GM18909 (cell line): ENCODE data around the gene FRMD8.

ENCODE experiments used
- ATAC-seq: cut with Tn5 transposase; IDR thresholded peaks from one replicate; pipeline ENCODE4 v1.9.1; 2021; ENCODE audit warnings: mild to moderate bottlenecking; ENCODE audit not compliant: unreplicated experiment, poor library complexity

FRMD8 gene

DNA sequence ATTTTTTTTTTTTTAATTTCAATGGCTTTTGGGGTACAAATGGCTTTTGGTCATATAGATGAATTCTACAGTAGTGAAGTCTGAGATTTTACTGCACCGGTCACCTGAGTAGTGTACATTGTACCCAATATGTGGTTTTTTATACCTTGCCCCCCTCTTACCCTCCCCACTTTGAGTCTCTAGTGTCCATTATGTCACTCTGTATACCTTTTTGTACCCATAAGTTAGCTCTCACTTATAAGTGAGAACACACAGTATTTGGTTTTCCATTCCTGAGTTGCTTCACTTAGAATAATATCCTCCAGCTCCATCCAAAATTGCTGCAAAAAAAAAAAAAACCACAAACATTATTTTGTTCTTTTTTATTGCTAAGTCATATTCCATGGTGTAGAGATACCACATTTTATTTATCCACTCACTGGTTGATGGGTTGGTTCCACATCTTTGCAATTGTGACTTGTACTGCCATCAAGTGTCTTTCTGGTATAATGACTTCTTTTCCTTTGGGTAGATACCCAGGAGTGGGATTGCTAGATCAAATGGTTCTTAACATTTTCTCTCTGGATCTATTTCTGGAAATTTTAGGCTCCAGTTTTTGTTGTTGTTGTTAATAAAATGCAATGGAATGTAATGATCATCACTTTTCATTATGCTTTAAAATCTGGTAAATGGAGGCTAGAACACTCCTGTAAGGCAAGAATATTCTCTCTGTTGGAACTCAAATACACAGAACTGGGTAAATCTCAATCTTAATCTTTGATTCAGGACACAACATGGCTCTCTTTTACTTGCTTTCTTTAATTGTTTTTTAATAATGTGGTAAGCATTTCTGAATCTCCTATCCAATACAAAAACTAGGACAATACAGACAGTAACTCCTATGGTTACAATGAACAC lies 46.5 kb downstream of the FRMD8 start:
- no peak for ATAC-seq

DNA sequence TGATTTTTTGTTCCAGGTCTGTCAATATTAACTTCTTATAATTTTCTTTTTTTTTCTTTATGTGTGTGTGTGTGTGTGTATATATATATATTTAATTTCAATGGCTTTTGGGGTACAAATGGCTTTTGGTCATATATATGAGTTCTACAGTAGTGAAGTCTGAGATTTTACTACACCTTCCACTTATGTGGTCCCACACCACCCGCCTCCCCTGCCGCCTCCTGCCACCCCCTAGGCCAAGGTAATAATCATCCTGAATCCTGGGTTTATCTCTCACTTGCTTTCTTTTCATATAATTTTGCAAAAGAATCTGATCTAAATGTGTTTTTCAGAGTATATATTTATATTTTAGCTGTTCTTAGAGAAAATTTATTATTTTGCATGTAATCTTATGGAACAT lies 47.2 kb downstream of the FRMD8 start:
- ATAC-seq = no peak

DNA sequence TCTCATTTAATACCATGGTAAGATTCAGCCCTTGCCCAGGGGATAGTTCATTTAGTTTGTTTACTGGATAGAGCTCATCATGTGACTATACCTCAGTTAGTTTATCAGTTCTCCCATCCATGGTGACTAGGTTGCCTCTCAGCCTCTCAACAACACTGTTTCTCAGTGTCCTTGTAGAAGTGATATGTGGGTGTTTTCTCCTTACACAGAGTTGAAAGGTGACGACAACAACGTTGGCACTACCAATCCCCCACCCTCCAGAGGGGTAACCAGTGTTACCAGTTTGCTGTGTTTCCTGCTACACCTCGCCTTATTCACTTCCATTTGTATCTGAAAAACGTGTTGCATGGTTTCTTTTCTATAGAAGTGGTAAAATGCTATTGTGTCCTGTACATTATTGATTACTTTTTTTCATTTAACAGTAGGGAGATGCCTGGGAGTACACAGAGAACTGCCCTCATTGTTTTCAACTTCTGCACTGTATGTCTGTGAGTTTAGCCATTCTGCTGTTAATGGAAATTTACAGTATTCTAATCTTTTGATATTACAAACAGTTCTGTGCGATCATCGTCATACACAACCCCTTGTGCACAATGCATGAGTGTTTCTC lies 47.7 kb downstream of the FRMD8 start:
- ATAC-seq = no peak

DNA sequence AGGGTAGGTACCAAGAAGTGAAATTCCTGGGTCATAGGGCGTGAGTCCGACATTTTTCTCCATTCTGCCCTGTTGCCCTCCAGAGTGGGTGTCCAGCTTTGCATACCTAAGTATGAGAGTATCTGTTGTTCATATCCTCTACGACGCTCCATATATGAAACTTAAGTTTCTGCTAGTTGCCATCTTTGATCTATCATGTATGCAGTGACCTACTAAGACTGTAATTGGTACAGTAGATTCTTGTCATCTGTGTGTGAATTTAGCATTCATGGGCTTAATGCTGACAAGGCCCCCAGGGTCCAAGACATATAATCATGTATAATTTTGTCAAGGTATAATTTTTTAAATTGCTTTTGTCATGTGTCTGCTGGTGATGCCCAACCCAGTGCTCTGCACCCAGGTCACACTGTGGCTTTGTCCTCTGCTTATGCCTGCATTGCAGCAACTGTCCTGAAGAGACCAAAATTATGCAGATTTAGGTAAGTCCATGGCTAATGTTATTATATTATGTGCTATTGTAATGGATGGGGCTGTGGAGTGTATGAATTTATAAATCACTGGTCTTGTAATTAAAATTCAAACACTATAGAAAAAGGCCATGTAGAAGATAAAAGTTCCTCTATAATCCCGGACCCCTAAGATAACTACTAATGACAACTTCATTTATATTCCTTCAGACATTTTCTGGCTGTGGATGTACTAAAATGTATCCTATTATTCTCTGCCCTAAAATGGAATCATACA lies 48.4 kb downstream of the FRMD8 start:
- no peak for ATAC-seq

DNA sequence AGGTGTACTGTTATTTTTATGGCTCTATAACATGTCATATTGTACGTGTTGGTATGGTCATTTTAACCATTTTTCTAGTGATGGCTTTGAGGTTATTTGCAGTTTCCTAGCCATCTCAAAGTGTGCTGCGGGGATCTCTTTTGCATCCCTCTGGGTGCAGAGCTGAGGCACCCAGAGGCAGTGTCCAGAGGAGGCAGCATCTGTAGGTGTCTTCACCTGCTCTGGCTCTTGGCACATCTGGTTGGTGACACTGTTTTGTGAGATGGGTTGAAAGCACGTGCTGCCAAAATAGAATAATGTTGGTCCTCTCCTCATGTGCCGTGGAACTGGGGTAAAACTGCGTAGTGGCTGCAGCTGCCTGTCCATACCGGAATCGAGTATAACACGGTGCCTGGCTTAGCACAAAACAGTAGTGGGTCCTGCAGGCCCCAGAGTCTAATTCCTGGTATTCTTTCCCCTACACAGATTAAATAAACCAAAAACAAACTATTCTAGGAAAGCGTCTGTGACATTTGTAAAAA lies 49.0 kb downstream of the FRMD8 start:
- no peak for ATAC-seq

DNA sequence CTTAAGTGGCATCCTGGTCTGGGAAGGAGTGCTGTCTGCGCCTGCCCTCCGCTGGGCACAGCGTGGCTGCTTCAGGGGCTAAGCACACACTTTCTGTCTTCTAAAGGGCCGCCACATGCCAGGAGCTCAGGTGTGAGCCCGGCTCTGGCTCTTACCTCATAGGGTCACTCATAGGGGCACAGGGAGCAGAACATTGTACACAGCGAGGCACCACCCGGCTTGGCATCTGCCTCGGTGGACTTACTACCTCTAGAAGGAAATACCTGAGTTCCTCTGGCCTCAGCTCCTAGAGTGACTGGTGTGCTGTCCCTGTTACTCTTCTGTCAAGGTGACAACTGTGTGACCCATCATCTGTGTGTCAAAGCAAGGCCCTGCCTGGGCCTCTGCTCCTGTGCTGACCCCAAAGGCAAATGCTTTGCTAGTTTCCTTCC lies 49.6 kb downstream of the FRMD8 start:
- ATAC-seq = no peak

DNA sequence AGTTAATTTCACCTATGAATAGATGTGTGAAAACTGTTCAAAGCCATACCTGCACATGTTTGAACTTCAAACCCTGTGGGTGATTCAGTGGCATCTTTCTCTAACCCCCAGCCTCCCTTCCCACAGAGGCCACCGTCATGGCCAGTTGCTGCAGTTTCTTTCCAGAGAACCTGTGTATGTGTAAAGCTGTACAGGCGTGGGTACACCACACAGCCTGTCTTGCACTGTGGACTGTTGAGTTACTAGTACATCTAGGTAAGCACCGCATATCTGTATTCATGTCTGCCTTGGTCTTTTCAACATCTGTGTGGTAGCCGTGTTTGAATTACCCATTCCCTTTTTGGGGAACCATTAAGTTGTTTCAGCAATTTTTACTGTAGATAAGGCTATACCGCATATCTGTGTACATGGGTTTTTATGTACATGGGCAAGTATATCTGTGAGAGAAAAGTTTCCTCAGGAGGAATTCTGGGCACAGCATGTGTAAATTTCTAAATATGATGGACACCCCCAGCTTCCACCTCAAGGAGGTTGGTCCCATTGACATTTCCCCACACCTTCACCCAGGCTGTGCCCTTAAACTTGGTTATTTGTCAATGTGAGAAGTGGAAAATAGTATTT lies 50.1 kb downstream of the FRMD8 start:
- no peak for ATAC-seq

DNA sequence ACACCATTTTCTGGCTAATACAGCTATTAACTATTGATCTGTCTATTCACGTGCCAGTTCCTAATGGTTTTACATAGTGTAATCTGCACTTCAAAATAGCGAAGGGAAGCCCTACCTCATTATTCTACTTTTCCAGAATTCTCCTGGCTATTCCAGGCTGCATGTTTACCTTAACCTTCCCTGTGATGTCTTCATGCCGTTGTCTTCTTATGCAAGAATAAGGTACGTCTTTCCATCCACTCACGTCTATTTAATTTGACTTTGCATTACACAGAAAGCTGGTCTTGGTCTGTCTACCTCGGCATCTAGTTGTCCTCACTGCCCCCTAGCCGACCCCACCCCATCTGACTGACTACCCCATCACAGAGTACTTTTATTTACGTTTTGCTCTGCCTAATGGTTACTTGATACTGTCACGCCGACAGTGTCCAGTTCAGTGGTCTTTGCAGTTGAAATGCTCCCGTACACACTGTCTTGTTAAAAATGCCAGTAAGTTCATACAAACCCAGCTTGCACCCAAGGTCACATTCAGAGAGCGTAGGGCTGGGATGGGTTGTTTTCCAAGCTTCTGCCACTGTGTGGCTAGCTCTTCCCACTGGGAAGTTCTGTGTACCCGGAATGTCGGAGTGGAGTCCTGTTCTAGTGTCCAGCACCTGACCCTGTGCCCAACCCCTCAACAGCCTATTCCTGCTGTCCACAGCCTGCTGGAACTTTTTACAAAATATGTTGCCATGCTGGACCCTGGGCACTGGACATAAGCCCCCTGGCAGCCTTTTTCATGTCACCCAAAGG lies 51.2 kb downstream of the FRMD8 start:
- no peak for ATAC-seq

DNA sequence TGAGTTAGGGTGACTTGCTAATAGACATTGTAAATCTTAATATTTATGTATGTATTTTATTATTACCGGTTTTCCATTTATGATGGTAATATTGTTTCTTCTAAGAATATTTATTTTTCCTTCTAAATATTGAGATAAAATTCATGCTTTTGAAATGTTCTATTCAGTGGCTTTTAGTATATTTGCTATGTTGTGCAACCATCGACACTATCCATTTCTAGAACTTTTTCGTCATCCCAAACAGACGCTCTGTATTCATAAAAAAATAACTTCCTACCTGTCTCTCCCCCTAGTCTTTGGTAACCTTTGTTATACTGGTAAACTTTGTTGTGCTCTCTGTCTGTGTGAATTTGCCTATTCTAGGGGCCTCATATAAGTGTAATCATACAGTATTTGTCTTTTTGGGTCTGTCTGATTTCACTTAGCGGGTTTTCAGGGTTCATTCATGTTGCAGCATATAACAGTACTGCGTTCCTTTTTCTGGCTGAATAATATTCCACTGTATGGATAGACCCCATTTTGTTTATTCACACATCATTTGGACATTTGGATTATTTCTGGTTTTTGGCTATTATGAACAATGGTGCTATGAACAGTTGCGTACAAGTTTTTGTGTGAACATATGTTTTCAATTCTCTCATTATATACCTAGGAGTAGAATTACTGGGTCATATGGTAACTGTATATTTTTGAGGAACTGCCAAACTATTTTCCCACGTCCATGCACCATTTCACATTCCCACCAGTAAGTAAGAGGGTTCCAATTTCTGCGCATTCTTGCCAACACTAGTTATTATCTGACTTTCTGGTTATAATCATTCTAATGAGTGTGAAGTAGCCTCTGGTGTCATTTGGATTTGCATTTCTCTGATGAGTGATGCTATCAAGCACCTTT lies 52.1 kb downstream of the FRMD8 start:
- ATAC-seq = no peak

DNA sequence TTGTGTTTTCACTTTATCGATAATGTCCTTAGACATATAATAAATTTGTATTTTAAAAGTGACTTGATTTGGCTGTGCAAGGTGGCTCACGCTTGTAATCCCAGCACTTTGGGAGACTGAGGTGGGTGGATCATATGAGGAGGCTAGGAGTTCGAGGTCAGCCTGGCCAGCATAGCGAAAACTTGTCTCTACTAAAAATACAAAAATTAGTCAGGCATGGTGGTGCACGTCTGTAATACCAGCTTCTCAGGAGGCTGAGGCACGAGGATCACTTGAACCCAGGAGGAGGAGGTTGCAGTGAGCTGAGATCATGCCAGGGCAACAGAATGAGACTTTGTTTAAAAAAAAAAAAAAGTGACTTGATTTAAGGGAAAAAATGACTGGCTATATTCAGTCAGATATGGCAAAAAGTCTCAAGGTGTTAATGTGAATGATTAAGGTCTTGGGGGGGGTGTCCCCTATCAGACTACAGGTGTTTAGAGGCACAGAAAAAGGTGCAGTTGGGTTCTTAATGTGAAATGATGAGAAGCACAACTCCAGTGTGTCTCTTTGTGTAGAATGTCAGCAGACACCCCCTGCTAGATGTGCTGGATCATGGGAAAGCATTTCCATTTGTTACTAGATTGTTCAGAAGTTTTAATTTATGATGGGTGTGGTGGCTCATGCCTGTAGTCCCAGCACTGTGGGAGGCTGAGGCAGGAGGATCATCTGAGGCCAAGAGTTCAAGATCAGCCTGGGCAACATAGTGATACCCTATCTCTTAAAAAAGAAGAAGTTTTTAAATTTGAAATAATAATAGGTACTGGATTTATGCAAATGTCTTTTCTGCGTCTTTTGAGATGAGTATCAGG lies 53.1 kb downstream of the FRMD8 start:
- ATAC-seq = no peak

DNA sequence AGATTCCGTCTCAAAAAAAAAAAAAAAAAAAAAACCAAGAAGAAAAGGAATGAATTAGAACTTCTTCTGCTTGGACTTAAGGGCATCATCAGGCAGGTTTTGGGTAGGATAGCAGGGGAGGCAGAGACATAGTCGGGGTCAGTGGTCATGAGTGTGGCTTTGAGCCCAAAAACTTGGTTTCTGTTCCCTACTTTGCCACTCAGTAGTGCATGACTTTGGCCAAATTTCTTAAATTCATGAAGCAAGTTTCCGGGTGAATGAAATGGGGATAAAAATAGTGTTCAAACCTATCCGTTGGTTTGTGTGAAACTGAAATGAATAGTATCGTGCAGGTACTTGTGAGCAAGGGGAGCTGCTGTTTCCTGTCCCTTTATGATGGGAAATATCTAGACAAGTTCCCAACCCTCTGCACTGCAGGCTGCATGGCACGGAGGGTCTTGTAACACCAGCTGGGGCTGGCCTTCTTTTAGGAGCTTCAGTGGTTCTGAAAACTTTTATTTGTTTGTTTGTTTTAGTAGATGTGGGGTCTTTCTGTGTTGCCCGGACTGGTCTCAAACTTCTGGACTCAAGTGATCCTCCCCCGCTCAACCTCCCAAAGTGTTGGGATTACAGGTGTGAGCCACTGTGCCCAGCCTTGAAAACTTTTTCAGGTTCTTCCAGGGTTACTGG lies 54.5 kb downstream of the FRMD8 start:
- ATAC-seq = no peak

DNA sequence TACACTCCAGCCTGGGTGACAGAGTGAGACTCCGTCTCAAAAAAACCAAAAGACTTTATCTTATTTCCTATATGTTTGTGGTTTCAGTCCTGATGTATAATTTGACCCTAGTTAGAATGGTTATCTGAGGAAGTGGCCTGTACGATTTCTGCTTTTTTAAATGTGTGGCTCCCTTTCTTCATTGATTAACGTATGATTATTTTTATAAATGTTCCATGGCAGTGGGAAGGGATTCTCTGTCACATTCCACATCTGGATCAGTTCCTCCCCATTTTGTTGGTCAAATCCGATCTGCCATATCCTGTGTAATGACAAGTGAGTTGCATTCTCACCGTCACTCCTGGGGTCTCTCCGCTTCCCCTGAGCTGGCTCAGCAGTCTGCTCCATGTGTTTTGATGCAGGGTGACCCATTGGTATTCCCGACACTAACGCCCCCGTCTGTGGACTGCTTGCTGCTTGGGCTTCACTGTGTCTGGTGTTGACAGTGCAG lies 56.5 kb downstream of the FRMD8 start:
- no peak for ATAC-seq

DNA sequence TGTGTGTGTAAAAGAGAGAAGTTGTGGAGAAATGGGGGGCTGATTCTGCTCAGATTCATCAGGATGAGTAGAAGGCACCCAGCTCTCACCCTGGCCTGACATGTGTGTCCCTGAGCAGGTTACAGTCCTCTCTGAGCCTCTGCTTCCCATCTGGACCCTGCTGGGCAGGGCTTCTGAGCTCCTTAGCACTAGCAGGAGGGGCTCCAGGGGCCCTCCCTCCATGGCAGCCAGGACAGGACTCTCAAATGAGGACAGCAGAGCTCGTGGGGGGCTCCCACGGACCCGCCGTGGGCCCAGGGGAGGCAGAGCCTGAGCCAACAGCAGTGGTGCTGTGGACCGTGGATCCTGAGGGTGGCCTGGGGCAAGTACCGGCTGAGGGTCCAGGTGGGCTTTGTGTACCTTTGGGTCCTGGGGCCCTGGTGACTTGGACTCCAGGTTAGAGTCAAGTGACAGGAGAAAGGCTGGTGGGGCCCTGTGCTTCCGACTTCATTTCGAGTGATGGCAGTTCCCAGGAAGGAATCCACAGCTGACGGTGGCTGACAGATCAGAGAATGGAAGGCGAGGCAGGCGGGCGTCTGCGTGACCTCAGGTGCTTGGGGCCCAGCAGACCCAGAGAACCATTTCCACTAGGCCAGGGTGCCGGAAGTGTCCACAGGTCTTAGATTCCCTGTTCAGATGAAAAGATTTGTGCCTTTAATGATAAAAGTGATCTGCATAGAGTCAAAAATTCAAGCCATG lies 58.0 kb downstream of the FRMD8 start:
- no peak for ATAC-seq

DNA sequence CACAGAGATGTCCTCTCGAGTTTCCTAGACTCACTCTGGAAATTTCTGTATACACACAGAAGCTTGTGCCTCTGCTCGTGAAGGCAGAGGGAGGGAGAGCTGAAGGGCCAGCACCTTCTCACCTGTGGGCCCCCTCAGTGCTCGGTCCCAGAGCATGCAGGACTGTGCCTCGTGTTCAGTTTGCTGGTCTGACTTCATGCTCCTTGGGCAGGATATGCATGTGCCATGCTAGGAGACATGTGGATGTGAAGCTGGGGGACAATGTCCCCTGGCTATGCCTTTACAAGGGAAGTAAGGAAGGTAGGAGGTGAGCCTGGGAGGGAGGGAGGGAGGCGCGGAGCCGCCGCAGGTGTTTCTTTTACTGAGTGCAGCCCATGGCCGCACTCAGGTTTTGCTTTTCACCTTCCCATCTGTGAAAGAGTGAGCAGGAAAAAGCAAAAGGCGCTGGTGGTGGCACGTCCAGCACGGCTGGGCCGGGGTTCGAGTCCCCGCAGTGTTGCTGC lies 58.7 kb downstream of the FRMD8 start:
- no peak for ATAC-seq

DNA sequence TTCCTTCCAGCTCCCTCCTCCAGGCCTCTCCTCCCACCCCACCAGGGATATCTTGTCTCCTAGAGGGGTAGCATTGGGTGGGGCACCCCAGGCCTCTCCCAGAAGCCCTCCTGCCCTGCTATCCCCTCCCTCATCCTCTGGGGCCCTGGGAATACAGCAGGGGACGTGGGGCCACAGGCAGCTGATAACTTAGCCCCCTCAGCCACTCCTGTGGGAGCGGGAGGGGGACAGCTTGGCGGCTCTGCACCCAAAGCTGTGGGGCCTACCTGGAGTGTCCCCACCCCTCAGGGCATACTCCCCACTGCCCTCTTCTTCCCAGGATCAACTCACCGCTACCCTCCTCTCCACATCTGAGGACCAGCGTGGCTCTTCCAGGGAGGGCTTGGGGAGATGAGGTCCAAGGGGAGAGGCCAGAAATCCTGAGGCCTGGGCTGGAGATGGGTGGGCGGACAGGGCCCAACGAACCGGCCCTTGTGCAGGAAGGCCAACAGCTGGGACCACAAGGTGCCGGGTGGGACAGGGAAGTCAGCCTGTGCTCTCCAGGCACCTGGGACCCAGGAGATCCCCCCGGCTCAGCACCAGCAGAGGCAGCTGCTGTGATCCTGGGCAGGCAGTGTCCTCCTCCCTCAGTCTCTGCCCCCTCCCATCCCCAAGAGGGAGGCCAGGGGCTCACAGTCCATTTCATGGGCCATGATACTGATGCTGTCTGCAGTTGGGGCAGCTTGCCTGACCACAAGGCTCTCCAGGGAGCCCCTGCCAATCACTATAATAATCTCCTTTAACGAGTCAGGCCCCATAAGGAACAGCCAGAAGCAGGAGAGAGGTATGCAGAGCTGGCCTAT lies 59.4 kb downstream of the FRMD8 start:
- ATAC-seq = no peak
